HUDEP-2 (cell line): Measurements from ENCODE around the gene KRT31.
"Not testable (repeated sequence)": the region's sequence is repeated elsewhere in the genome, so short reads cannot be mapped to it uniquely, and the experiment has no call there.

Experiments used
- DNase-seq, 76 experiments: peaks; one replicate each; lab custom pipeline; 2025; ENCODE audit not compliant: unreplicated experiment in 76 of 76; lab: John Stamatoyannopoulos, UW

Gene KRT31

DNA sequence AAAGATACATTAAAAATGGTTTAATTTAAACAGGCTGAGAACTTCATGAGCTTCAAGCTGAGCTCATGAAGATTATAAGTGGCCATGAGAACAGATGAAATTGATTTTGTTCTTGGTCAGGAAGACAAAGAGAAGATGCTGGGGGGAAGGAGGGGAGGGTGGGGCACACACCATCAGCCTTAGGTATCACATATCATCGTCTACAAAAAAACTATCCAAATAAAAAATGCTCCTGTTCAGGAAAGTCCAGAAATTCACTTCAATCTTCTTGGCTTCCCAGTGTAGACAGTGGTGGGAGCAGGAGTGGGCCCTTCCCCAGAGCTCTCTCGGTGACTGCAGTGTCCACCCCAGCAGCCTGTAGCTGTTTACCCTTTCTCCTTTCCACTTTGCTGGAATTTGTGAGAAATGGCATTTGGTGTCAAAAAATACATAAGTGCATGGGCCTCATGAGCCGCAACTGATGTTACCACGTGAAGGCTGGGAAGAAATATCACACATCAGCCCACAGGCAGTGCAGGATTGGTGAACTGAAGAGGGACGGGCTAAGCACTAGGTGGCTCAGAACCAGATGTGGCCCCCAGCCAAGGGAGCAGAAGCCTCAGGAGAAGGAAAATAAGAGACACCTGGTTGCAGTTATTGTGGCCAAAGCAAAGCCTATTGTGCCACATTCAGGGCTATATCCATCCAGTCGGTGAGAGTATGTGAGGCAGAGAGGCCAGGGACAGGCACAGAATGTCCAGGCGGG is 20.9 kb upstream of the KRT31 start:
- no peak for DNase-seq

DNA sequence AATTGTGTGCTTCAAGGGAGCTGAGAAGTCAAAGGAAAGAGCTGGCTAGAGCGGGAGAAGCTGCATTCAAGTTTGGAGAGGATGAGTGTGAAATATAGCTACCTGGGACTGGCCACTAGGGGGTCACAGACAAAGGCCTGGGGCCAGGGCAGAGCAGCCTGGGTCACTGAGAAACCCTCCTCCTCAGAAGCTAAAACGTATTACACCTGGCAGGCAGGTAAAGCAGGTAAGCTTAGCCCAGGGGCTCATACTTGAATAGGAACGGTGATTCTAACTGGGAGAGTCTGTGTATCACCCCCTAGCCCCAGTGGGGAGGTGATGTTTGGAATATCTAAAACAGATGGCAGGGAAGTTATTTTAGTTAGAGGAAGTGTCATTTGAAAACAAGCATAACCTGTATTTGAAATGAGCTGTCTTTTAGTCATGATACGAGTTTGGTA is 20.2 kb upstream of the KRT31 start:
- peak in 3 of 76 experiments; percentile 2 to 20 (median 8) for DNase-seq

DNA sequence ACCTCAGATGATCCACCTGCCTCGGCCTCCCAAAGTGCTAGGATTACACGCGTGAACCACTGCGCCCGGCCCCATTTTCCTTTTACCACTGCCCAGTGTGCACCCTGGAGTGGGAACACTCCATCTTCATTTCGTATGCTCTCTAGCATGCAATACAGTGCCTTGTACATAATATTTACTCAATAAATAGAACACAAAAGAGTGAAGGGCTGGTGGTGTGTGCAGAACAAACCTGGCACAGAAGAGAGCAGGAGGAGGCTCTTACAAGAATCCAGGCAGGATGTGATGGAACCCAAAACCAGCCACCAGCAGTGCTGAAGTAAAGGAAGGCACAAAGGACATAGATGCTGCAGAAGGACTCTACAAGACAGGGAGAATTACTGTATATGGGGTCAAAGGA is 19.7 kb upstream of the KRT31 start:
- DNase-seq, result no peak

DNA sequence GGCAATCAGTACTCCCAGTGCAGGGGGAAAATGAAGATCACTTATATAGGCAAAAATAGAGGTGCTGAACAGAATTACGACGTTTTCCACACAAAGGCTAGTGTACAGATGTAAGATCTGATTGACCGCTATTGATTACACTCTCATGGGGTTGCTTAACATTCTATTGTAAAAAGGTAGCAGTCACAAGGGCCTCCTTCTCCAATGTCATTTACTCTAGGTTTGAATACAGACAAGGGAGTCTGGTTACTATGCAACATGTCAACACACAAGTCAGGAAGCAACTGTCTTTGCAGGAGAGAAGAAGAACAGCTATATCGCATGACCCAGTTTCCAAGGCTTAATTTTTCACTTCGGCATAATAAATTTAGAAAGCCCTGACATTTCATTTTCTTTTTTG is 19.1 kb upstream of the KRT31 start:
- no peak for DNase-seq

DNA sequence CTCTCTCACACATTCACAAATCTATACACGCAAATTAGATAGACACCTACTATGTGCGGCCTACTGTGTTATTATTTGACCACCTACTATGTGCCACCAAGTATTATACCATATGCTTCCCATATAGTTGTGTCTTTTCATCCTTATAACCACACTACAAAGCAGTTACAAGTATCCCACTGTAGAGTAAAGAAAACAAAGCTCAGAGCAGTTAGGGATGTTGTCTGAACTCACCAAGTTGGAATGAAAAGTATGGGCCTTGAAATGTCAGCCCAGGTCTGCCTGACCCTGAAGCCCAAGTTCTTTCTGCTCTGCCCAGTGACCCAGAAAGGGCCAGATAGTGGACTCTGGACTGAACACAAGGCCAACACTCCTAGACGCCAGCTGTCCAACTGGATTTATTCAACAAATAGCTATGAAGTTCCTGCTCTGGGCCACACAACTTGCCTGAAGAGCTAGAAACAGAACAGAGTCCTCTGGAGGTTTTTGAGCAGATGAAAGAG is 18.5 kb upstream of the KRT31 start:
- no peak for DNase-seq

DNA sequence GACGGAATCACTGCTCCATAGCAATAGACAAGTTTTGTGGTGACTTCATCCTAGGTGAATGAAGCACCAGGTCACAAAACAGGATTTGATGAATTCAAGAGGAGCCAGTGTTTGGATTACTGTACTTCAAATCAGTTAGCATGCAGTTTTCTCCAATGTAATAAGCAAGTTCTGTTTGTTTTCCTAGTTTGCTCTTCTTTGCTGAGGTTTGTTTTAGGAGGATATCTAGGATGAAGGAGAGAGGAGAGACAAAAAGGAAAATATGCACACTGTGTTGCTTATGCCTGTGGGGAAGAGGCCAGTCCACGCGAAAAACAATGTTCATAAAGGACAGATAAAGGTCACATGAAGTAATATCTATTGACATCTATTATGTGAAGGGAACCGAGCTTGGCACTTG is 18.0 kb upstream of the KRT31 start:
- DNase-seq, result no peak

DNA sequence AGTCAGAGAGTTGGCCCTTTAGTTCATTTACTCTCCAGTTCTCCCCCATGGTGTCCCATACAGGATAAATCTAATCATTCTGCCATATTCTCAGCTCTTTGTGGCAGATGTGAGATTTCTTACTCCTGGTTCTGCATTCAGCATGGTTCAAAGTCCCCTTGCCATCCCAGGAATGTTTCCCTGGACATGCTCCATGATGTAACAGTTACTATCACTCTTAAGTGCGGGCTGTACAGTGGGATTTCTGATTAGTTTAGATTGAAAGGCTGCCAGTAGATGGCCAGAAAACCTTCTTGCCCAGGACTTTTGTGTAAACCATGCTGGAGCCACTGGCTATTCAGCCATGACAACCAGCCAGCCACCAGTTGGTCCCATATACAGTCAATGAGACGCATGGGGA is 16.6 kb upstream of the KRT31 start:
- no peak for DNase-seq

DNA sequence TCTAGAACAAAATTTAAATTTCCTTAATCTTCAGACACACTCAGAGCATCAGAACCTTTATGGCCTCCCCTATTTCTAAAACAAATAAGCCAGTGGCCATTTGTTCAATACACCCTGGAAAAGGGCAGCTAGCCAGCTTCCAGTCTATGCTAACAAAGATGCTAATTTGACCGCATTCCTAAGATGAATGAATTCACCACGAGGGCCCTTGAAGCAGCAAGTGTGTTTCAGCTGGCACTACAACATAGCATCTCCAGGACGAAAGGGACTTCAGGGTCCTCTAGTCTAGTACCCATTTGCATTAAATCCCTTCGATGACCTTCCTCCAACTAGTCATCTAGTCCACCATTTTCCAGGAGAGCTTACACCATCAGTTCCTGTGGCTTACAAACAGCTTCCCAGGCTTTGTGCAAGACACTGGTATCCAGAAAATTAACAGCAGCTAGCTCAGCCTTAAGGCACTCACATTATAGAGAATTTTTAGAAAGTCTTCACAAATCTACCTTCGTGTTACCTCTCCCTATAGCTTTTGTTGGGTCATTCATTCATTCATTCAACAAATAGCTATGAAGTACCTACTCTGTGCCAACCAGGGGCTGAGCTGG is 16.0 kb upstream of the KRT31 start:
- no peak for DNase-seq

DNA sequence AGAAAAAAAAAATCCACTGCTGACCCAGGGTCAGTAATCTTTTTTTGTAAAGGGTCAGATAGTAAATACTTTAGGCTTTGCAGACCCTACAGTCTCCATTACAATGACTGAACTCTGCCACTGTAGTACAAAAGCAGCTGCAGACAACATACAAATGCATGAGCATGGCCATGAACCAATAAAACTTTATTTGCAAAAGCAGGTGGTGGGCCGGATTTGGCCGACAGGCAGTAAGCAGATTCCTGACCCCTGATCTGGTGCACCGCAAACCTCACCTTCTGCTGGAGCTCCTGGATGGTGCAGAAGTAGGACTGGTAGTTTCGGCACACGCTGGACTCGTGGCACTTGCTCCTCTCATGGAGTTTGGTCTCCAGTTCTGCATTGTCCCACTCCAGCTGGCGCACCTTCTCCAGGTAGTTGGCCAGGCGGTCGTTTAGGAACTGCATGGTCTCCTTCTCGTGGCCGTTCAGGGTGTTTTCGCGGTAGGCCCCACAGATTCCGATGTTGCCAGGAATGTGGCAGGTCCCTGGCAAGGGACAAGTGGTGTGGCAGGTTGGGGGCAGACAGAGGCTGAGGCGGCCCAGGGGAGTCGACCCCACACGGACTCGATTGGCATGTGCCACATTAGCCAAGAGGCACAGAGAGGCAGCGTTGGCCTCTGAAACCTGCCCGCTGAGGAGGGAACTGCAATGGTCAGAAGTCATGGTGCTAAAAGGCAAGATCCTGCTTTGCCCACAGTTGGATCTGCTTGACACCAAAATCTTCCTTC is 13.8 kb upstream of the KRT31 start:
- no peak for DNase-seq

DNA sequence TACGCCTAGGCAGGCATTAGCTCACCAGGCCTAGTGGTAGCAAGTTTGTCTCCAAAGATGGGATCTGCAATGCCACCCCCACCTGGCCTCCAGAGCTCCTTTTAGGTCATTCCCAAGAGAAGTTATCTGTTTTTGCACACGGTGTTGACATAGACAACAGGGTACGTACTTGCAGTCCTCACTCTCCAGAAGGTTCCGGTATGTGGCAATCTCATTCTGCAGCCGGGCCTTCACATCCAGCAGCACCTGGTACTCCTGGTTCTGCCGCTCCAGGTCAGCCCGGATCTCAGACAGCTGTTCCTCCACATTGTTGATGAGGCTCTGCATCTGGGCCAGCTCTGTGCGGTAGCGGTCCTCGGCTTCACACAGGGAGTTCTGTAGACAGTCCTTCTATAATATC is 9.8 kb upstream of the KRT31 start:
- DNase-seq, result no peak

DNA sequence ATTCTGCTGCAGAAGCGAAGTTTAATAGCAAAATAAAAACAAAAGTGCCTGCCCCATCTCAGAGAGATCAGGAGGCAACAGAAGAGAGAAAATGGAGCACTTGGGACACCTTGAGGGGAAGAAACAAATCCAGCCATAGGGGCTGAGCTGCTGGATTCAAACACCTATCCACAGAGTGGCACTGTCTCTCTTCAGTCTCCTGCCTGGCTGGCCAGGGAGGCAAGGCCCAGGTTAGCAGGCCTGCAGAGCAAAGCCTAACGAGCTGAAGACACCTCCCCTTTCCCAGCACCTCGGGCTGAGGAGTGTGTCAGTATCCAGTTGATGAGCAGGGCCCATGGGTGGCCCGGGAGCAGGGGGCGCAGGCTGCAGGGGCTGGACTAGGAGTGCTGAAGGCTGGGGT is 8.8 kb upstream of the KRT31 start:
- no peak for DNase-seq

DNA sequence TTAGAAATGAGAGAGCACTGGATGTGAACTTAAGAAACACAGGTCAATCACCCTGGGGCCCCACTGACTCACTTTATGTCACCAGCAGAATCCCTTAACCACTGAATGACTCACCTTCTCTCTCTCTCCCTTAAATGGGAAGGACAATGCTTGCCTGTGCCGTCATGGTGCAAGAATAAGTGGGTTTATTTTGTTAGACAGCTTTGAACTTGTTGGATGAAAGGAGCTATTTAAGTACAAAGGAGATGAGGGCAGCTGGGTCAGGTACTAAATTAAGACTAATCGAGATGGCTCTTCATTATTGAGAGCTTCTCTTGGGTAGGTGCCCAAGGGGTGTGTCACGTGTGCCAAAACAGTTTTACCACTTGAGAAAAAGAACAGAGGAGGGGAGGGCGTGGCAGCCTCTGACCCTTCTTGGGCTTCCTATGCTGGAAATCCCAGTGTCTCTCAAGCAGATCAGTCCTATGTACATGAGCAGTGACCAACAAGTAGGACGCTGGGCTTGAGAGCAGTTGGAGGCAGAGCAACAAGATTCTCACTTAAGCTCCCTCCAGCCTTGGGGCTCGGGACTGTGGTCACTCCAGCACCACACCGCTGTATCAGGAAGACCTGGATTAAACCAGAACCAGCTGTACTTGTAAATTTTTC is 6.7 kb upstream of the KRT31 start:
- no peak for DNase-seq

DNA sequence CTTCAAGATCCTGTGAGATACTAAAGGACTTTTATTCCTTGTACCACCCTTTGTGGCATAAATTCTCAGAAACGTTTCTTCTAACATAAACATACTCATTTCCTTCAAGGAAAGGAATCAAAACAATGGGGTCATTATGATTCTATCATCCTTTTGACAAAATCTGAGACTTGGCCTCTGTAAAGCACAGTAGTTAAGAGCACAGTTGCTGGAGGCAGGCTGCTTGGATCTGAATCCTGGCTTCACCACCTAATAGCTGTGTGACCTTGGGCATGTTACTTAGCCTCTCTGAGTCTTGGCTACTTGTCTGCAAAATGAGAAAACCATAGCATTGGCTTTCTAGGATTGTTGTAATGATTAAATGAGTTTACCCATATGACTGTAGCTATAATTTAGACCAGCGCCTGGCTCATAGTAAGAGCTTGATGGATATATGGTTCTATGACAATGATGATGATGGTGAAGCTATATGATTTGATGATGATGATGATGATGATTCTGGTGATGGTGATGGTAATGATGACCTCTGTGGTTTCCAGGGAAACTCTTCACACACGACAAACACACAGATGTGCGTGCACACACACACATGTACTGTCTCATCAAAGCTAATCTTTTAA is 6.1 kb upstream of the KRT31 start:
- DNase-seq, result no peak

DNA sequence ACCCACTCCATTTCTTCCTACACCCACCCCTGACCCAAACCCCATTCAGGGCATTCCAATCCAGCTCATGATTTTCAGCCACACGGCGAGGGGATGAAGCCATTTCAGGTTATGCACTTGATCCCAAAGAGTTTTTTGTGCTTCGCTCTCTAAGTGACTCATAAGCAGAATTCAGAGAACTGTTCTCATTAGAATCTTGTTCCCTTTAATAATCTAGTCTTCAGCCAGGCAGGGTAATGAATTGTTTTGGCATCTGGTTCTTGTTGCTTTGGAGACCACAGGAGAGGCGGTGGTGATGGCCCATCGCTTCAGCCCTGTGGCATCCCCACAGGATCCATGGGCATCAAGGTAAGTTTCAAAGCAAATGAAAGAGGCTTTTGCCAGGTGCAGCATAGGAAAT is 4.8 kb upstream of the KRT31 start:
- DNase-seq, result no peak

DNA sequence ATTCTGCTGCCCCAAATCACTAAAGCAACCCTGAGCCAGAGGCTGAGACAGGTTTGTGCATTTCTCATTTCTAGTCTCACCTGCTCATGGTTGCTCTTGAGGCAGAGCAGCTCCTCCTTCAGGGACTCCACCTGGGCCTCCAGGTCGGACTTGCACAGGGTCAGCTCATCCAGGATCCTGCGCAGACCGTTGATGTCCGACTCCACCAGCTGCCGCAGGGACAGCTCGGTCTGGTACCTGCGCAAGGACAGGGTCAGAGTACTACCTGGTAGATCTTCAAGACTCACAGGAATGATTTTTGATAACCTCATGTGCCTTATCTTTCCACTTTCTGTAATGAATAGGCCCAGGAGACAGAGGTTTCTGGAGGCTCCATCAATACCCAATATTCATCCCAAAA is 1.1 kb downstream of the KRT31 start:
- no peak for DNase-seq

DNA sequence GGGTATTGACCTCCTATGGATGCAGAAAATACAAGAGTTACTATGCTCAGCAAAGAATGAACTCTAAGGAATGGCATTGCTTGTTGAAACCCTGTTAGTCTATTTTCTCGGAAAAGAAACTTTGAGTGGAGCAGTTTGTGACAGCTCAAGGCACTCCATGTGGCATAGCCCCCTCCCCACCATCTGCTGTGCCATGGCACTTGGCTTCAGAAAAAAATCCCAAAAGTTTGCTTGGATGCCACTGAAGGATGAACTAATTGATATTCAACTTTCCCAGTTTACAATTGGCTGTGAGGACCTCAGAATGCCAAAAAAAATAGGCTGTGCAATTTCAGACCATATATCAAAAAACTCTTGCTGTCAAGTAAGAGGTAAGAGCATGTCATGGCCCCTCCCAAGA is 1.8 kb downstream of the KRT31 start:
- no peak for DNase-seq

DNA sequence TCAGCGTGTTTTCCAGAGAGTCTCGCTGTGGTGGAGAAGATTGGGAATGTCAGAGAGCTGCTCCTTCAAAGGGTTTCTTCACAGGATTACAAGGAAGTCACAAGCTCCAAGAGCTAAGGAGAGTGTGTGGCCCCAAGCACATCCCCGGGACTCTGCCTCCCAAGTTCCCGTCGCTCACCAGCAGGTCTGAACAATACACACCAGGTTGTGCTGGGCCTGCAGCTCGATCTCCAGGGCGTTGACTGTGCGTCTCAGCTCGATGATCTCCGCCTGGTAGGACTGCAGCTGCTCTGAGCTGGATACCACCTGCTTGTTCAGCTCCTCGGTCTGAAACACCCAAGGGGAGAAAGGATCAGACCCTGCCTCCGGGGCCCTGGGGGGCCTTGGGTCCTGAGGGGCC is 2.4 kb downstream of the KRT31 start:
- not testable (repeated sequence) for DNase-seq

DNA sequence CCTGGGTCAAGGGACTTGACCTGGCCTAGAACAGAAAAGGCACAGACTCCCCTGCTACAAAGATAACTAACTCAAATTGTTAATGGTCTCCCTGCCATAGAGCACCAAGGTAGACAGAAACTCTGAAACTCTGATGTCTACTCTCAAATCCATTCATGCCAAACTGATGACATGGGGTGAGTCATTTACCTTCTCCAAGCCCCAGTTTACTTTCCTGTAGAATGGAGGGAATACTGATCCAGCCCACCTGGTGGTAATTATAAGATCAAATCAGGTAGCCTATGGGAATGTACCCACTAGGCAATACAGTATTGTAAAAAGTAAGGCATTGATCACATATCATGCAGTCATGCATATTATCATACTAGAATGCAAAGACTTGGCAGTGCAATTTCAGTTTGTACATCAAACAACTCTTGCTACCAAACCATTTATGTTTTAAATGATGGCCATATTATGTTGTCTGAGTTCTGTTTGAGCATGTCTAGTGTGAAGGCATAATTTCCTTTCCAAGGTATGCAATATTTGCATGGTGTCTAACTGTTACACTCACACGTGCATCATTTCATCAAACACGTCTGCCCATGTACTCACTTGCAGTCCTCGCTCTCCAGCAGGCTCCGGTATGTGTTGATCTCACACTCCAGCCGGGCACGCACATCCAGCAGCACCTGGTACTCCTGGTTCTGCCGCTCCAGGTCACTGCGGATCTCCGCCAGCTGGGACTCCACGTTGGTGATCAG is 3.0 kb downstream of the KRT31 start:
- DNase-seq, result no peak

DNA sequence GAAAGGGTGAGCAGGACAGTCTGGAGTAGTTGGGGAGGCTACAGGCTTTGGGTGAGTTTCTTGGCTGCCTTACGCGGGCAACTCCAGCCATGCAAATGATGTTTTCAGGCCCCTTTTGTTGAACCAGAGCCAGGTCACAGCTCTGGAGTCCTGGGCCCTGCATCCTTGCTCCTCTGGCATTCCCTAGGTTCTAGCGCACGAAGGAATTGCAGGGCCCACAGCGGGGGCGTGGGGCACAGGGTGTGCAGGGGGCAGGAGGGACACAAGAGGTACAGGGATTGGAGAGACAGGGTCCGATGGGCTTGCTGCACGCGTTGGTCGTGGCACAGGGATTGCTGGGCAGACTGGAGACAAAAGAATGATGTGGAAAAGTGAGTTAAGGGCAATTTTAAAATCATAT is 3.6 kb downstream of the KRT31 start:
- DNase-seq, result no peak

DNA sequence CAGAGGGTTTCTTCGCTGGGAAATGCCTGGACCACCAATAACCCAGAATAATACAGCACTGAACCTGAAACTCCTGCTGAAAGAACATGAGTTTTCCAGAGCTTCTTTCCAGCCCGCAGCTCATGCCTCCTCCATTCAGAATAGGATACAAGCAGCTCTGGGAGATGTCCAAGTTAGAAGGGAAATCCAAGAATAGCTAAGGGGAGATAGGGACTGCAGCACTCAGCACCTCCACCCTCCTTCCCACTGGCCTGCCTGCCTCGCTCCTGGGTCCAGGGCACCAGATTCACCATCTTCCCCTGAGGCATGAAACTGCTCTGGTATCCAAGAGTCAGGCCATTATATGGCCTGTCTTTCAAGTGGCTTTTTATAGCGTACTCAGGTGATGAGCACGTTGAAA is 4.1 kb downstream of the KRT31 start:
- DNase-seq, result no peak
